Measurements from ENCODE around the gene RALGPS1. TPM values are rescaled to one million over a fixed set of nuclear protein-coding genes. Genes with fewer than 3 reads are reported as not detected.

The RALGPS1 gene
- polyA plus RNA-seq, 1 experiment, result 1.7 TPM

GRCh38 chr9:127104581-127105311, 190.2 kb downstream of the RALGPS1 start:
- DNase-seq (ENCODE audit: low read depth), result no peak
- TF ChIP-seq, protein P1, sequence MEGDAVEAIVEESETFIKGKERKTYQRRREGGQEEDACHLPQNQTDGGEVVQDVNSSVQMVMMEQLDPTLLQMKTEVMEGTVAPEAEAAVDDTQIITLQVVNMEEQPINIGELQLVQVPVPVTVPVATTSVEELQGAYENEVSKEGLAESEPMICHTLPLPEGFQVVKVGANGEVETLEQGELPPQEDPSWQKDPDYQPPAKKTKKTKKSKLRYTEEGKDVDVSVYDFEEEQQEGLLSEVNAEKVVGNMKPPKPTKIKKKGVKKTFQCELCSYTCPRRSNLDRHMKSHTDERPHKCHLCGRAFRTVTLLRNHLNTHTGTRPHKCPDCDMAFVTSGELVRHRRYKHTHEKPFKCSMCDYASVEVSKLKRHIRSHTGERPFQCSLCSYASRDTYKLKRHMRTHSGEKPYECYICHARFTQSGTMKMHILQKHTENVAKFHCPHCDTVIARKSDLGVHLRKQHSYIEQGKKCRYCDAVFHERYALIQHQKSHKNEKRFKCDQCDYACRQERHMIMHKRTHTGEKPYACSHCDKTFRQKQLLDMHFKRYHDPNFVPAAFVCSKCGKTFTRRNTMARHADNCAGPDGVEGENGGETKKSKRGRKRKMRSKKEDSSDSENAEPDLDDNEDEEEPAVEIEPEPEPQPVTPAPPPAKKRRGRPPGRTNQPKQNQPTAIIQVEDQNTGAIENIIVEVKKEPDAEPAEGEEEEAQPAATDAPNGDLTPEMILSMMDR (IDR thresholded peaks at IDR 0.05; ENCODE audit: insufficient read depth, low read depth, low read length), result no peak
- ChIA-PET CTCF (interaction anchor here (1.3 kb wide), 1 partner anchor 21 kb away, joined by 4 read pairs; no protein-coding TSS in a partner anchor), POLR2A (no interaction called here)
- Histone ChIP-seq H3K27me3 (ENCODE audit: control insufficient read depth, insufficient read depth, low read length) (no peaks in the 10 kb centered on the region), H3K36me3 (ENCODE audit: control insufficient read depth, insufficient read depth, low read length) (peaks cover 11% of the 10 kb centered on the region), H3K4me3 (ENCODE audit: low read depth, low read length) (no peak overlapping the region)

DNA sequence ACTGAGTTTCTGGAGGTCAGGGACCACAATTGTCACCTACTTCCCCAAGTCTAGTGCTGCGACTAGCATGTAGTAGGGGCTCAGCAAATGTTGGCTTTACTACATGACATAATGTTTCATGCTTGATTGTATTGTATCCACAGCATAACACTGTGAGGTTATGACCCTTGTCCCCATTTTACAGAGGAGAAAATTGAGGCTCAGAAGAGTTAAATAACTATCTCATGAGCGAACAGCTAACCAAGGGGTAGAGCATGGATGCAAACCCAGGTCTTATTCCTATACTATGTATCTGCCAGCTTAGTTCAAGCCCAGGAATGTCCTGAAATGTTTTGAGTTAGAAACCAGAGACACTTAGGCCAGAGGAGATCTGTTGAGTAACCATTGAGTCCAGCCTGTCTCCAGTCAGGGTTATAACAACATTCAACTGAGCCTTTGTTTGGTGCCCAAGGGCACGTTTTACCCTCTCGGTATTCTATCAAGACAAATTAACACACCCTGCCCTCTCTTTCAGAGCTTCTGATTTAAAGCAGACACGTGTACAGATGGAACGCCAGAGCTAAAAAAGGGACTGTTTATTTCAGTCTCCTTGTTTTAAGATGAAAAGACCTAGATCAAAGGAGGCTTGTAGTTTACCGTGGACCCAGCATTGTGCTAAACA, 191.4 kb downstream of the RALGPS1 start:
- no peak for DNase-seq (ENCODE audit: low read depth)
- Histone ChIP-seq H3K36me3 (ENCODE audit: control insufficient read depth, insufficient read depth, low read length) (peaks cover 9% of the 10 kb centered on the region), H3K4me3 (ENCODE audit: low read depth, low read length) (no peak overlapping the region), H3K27me3 (ENCODE audit: control insufficient read depth, insufficient read depth, low read length) (no peaks in the 10 kb centered on the region)
- ChIA-PET POLR2A (no interaction called here), CTCF (interaction anchor here (1.3 kb wide), 1 partner anchor 140 kb away, joined by 4 read pairs; no protein-coding TSS in a partner anchor)
- TF ChIP-seq, protein P1 (IDR thresholded peaks at IDR 0.05; ENCODE audit: insufficient read depth, low read depth, low read length), result no peak

- H3K27me3 ChIP-seq (ENCODE audit: control insufficient read depth, insufficient read depth, low read length), result no peaks in the 10 kb centered on the region
- H3K36me3 ChIP-seq (ENCODE audit: control insufficient read depth, insufficient read depth, low read length), result peaks cover 7% of the 10 kb centered on the region
- no peak for DNase-seq (ENCODE audit: low read depth)
- TF ChIP-seq, protein P1 (IDR thresholded peaks at IDR 0.05; ENCODE audit: insufficient read depth, low read depth, low read length), result no peak
- ChIA-PET POLR2A (no interaction called here), CTCF (interaction anchor here (1.1 to 1.3 kb wide), 2 partner anchors 10 to 141 kb away, joined by 3 to 4 read pairs; no protein-coding TSS in a partner anchor)
- no peak overlapping the region for H3K4me3 ChIP-seq (ENCODE audit: low read depth, low read length)
These were observed 191.9 kb downstream of the RALGPS1 start for GRCh38 chr9:127106466-127106855.

- TF ChIP-seq, protein P1 (IDR thresholded peaks at IDR 0.05; ENCODE audit: insufficient read depth, low read depth, low read length), result no peak
- Histone ChIP-seq H3K27me3 (ENCODE audit: control insufficient read depth, insufficient read depth, low read length) (no peaks in the 10 kb centered on the region), H3K36me3 (ENCODE audit: control insufficient read depth, insufficient read depth, low read length) (peaks cover 9% of the 10 kb centered on the region), H3K4me3 (ENCODE audit: low read depth, low read length) (no peak overlapping the region)
- ChIA-PET CTCF (interaction anchor here (1.0 to 1.3 kb wide), 3 partner anchors 9 to 142 kb away, joined by 3 to 4 read pairs (median 3); no protein-coding TSS in a partner anchor), POLR2A (no interaction called here)
- no peak for DNase-seq (ENCODE audit: low read depth)
These were observed 192.8 kb downstream of the RALGPS1 start for GRCh38 chr9:127107171-127107928.

All from BJ (cell line).